HG03432 (cell line): ENCODE measurements around the gene C3.
A peak's percentile ranks its signal among the peaks of the same experiment; 100 is the strongest.
"Not testable (repeated sequence)": the region's sequence is repeated elsewhere in the genome, so short reads cannot be mapped to it uniquely, and the experiment has no call there.

Experiments used
- ATAC-seq: cut with Tn5 transposase; IDR thresholded peaks from one replicate; pipeline ENCODE4 v1.9.1; 2021; ENCODE audit warnings: mild to moderate bottlenecking, moderate library complexity; ENCODE audit not compliant: unreplicated experiment

C3 gene

DNA sequence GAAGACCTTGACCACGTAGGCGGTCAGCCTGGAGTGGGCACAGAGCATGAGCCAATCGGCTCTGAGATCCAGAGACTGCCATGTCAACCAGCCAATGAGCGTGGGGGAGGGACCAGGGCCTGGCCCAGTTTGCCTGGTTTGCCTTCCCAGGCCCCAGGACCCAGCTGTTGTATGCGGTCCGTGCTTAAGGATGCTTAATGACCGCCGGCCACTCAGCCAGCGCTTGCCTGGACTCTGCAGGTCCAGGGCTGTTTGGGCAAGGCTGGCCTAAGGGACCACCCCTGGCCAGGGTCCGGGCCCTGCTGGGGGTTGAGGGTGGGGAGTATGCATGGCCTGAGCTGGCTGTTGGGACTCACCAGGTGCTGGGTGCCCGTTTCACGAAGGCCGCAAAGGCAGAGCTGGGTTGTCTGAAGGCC is 27.4 kb downstream of the C3 start:
- ATAC-seq = no peak

GRCh38 chr19:6692027-6692426 is 28.4 kb downstream of the C3 start:
- ATAC-seq = no peak

DNA sequence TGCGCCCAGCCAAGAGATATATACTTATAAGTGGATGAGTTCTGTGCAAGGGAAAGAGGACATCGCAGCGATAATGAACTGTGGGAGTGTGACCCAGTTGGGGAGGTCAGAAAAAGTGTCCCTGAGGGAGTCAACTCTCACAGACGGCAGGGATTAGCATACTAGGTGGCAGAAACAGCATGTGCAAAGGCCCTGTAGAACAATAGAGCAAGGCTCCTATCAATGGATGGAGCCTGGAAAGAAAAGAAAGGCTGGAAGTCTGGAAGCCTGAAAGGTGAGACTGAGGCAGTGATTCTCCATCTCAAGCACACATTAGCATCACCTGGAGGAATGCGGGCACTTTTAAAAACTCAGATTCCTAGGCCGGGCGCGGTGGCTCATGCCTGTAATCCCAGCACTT is 29.1 kb downstream of the C3 start:
- no peak for ATAC-seq

DNA sequence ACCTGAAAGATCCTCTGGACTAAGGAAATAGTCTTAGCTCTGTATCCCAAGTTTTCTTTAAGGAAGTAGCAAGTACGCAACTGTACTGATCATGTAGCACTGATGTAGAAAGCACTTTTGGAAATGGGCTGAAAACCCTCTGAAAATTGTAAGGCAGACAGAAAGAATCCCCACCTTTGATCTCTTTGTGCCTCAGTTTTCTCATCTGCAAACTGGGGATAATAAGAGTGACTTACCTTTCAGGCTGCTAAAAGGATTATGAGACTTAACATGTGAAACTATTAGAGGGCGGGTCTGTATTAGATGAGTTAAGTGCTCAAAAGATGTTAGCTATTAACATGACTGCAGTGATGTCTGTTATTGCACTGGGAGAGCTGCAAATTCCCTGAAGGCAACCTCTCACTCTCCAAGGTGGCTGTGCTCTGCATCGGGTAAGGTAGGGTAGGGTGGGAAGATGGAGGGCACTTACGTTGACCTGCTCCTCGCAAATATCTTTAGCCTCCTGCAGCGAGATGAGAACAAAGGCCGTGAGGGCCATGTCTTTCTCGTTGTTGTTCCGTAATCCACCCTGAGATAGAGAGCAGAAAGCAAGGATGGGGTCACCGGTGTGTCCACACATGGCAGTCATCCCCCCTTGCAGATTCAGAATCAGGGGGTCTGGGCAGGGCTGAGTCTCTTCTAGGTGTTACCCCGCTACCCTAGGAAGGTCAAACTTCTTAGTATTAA is 30.1 kb downstream of the C3 start:
- no peak for ATAC-seq

DNA sequence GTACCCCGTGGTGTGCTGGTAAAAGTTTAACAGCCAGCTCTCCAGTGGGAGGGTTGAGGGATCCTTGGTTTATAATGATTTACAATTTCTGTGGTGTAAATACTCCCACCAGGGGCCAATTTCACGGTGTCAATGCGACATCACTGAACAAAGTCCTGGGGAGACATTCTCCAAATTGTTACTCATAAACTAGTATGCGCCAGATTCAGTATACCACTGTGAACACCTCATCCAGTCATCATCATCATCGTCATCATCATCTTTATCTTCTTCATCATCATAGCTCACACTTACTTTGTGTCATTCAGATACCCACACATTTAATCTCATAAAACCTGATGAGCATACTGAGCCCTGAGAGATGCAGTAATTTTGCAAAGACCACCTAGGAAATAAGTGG is 33.3 kb downstream of the C3 start:
- ATAC-seq = no peak

- ATAC-seq = no peak
Measured at GRCh38 chr19:6686628-6686975, 33.8 kb downstream of the C3 start.

DNA sequence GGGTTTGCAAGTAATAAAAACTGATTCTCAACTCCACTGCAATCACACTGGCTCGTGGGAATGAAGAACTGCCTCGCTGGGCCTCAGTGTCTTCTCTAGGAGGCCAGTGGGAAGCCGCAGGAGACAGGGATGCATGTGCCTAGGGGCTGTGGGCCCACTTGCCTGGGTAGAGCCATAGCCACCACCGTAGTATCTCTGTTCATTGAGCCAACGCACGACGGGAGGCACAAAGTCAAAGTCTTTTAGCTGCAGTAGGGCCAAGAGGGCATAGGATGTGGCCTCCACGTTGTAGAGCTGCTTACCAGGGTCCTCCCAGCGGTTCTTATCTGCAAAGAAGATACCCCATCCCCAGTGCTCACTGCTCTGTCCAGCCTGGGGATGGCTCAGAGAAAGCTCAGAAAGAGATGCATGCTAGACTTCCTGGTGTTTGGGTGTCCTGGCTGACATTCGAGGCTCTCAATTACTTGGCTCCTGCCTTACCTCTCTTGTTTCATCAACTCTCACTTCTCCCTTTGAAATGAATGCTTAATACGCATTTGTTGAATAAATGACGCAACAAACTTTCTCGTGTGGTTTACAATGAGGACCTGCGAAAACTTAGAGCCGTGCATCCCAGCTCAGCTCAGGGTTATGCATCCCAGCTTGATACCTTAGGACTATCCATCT is 34.4 kb downstream of the C3 start:
- no peak for ATAC-seq

- no peak for ATAC-seq
Measured at GRCh38 chr19:6685482-6685881, 35.0 kb downstream of the C3 start.

GRCh38 chr19:6683971-6684370 is 36.5 kb downstream of the C3 start:
- no peak for ATAC-seq

GRCh38 chr19:6682607-6683128 is 37.8 kb downstream of the C3 start:
- no peak for ATAC-seq

DNA sequence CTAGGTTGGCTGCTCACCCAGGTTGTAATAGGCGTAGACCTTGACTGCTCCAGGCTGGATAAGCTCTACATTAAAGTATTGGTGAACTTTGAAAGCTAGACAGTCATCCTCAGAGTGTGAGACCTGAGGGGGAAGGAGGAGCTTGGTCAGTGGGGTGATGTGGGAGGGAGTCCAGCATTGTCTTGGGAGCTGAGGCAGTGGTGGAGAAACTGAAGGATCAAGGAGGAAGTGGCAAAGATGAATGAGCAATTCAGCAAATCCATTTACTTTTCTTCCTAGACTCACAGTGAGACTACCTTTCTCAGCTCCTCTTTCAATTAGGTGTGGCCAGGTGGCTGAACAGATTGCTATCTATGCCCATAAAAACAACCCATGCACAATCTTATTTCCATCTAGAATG is 40.3 kb downstream of the C3 start:
- ATAC-seq = no peak

DNA sequence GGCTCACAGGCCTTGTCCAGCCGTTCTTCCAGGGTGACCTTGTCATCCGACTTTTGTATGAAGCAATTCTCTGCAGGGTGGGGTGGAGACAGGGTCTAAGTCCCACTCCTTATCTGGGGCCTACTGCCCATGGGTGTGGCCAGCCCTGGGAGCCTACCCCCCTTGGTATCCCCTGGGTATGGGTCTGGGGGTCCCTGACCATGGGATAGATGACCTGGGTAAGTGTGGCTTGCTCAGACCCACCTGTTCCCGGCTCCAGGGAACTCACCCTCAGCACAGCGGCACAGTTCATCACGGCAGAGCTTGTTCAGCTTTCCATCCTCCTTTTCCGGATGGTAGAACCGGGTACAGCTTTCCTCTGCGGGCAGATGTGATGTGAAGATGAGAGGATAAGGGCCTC is 41.3 kb downstream of the C3 start:
- ATAC-seq = no peak

DNA sequence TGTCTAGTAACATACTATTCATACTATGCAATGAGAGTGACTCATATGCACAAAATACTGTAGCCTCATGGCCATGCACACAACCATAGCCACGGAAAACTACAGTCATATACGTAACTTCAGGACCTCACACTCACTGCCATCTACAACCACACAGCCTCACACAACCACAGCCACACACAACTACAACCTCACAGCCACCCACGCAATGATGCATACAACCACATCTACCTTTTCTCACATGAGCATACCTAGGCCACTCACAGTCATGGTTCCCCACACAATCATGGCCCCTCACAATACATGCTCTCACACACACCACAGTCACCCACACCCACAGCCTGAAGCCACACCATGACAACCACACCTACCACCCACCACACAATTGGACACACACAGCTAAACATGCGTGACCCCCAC is 41.8 kb downstream of the C3 start:
- no peak for ATAC-seq

DNA sequence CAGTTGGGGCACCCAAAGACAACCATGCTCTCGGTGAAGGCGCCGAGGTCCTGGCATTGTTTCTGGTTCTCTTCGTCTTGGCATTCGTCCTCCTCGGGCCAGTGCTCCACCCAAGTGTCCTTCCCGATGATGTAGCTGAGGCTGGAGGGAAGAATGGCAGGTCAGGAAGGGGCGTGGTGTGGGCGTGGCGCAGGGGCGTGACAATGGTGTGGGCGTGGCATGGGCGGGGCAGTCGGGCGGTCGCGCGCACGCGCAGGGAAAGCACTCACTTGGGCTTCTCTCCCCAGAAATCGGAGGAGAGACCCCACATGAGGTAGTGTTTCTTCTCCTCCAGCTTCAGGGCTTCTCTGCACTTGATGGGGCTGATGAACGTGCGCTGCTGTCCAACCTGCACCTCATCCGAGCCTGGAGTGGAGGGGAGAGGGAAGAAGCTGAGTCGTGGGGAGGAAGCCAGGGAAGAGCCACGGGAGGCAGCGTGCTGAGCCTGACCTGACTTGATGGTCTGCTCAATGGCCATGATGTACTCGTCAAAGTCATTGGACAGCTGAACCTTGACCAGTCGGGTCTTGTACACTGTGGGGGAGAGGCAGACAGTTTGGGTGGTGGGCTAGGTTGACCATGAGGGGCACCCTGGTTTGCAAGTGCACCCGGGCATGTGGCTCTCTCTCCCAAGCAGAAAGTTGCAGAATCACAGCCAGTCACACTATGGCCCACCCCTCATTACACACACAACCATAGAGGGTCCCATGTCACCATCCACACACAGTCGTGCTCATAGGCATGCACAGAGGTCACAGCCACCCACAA is 42.4 kb downstream of the C3 start:
- no peak for ATAC-seq

GRCh38 chr19:6677495-6677882 is 43.0 kb downstream of the C3 start:
- ATAC-seq = no peak

DNA sequence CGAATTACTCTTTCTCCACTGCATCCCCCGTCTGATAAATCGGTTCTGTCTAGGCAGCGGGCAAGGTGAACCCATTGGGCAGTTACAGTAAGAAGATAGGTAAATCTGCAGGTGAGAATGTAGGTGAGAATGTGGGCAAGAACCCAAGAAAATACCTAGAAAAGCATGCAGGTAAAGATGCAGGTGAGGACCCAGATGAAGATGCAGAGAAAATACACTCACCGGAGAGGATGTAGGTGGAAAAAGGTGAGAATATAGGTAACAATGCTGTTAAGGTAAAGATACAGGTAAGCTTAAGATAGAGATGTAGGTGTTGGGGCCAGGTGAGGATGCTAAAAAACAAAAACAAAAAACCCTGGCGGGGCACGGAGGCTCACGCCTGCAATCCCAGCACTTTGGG is 44.2 kb downstream of the C3 start:
- ATAC-seq = no peak

DNA sequence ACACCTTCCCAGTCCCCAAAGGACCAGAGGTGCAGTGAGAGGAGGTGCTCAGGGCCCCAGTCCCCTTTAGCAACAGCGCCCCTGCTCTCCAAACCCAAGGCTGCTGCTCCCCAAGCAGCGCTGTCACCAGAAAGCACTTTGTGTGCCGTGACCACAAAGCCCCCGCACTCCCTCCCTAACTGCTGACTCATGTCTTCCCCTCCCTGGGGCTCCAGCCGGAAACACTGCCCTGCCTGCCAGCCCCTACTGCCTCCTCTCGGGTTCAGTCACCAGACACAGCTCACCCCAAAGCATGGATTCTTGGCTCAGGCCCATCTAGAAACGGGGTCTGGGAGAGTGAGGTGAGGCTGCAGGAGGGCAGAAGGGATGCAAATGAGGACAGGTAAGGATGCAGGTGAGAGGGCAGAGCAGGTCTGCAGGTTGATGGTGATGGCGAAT is 45.6 kb downstream of the C3 start:
- peak; percentile 57 for ATAC-seq

GRCh38 chr19:6674408-6674807 is 46.0 kb downstream of the C3 start:
- not testable (repeated sequence) for ATAC-seq

DNA sequence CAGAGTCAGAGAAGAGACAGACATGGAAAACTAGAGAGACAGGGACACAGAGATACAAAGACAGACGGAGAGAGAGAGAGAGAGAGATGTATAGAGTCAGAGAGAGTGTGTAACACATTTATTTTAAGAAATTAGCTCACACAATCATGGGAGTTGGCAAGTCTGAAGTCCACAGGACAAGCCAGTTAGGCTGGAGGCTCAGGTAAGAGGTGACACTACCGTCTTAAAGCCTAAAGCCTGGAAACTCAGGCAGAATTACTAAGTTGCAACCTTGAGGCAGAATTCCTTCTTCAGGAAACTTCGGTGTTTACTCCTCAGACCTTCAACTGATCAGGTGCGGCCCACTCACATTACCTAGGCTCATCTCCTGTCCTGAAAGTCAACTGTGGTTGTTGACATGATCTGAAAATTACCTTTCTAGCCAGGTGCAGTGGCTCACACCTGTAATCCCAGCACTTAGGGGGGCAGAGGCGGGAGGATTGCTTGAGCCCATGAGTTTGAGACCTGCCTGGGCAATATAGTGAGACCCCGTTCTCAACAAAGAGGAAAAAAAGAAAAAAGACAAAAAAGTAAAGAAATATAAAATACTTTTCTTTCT is 47.7 kb downstream of the C3 start:
- no peak for ATAC-seq

GRCh38 chr19:6671960-6672359 is 48.5 kb downstream of the C3 start:
- no peak for ATAC-seq

DNA sequence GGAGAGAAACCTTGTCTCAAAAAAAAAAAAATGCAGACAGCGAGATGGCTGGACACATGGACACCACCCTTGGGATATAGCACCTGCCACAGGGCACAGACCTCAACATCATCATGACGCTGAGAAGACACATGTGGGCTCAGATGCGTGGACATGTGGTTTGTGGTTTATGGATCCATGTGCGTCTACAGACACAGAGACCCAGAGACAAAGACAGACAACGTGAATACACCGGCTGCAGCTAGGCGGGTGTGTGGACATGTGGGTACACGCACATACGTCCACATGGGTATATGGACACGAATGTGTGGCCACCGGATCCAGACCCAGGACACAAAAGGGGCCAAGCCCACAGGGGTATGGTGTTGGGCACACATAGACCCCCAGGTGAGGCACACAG is 51.8 kb downstream of the C3 start:
- no peak for ATAC-seq
